GM12864 (cell line): ENCODE results near the gene CSDE1.

Source experiments
- DNase-seq: peaks from one replicate; pipeline ENCODE4 v3.0.0-alpha.2; 2011; ENCODE audit warnings: low read depth
- H3K4me3 ChIP-seq: 2 replicates; pipeline ENCODE4 v1.5.1; 2011; ENCODE audit warnings: mild to moderate bottlenecking, low read depth, low read length, control low read depth
- CTCF ChIP-seq: IDR thresholded peaks from 2 replicates; pipeline ENCODE4 v1.5.1; 2011; ENCODE audit warnings: low read depth, mild to moderate bottlenecking, moderate library complexity, low read length, control low read depth, inconsistent platforms; ENCODE audit errors: missing control alignments

Gene CSDE1

GRCh38 chr1:114671939-114672275 is 85.9 kb downstream of the CSDE1 start:
- no peak for DNase-seq
- TF ChIP-seq CTCF: no peak
- no peak overlapping the region for H3K4me3 ChIP-seq

GRCh38 chr1:114671011-114671938 is 86.5 kb downstream of the CSDE1 start:
- no peak overlapping the region for H3K4me3 ChIP-seq
- no peak for DNase-seq
- peak; percentile 3 for TF ChIP-seq CTCF

- DNase-seq: peak; percentile 53
- no peak for TF ChIP-seq CTCF
These were observed 87.4 kb downstream of the CSDE1 start for GRCh38 chr1:114670083-114671010.

DNA sequence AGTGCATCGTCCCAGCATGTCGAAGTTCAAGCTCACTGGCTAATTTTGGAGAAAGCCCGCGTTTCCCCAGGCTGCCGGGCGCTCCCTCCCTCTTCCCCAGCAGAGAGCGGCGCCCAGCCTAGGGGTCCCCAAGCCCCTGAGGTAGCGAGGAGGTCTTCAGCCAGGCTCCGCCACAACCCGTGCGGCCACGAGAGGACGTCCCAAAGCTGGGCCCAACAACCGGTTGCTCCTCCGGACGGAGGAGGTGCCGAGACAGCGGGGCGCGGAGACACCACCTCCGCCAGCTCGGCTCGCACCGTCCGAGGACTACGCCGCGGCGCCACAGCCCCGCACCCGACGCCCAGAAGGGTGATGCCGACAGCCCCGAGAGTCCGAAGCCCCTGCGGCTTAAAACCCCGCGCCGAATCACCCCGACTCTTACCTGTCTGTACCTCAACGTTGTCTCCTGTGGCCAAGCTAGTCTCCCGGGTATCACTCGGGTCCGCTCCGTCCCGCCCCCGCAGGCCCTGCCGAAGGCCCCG is 88.2 kb downstream of the CSDE1 start, which contains the start of gene DENND2C:
DENND2C (minus strand) TSS at position 488 of the 521 bp plus-strand sequence. CDS start 44,065 bp downstream, outside the sequence.
- TF ChIP-seq CTCF: peak; percentile 2
- H3K4me3 ChIP-seq: peak within 1 kb of the TSS; percentile 78
- no peak for DNase-seq

More at GRCh38 chr1:114670083-114671010, 87.4 kb downstream of the CSDE1 start:
- peak overlapping the region; percentile 78 for H3K4me3 ChIP-seq

DNA sequence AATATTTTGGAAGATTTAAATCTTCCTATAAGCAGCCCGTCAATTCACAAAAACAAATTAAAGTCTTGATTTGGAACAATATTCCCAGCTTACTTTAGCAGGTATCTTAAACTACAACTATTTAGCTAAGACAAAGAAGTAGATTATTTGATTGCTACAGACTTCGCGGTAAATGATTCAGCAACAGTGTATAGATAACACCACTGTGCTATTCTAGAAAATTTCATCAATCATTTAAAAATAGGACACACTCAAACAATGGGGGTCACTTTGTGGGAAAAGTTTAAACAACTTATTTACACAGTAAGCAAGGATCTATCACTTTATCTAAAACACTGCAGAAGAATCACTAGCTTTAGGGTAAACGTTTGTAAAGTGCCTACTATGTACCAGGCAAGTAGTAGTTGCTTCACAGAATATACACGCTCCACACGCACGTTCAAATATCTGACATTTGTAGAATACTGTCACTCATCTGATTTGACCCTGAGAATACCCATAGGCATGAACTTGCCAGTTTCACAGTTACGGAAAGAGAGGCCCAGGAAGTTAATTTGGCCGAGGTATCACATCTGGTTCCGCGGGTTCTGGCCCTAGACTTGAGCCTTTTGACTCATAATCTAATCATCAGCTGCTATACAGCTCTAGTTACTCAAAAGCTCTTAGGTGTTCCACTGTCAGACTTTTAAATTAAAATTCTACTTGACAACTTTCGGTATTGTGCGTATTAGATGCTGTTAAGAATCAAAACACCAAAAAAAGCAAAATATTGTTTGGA is 88.8 kb downstream of the CSDE1 start:
- peak overlapping the region; percentile 78 for H3K4me3 ChIP-seq
- DNase-seq: no peak
- TF ChIP-seq CTCF: no peak

DNA sequence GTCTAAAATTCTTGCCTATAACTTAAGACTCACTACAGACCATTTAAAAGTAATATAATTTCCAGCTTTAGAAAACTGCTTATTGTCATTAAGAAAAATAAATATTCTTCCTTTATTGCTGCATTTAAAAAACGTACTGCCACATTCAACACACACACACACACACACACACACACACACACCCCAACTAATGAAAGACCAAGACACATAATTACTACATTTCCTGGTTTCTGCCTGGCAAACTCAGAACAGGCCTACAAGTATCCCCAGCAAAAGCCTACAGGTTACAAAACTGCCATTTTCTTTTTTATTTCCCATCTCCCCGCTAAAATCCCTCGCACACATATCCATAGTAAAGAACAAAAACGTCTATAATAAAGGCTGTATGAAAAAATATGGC is 89.4 kb downstream of the CSDE1 start:
- H3K4me3 ChIP-seq: no peak overlapping the region
- TF ChIP-seq CTCF: no peak
- DNase-seq: no peak
